HG02610 (cell line): ENCODE results near the gene ZCCHC12.
"Not testable (repeated sequence)": the region's sequence is repeated elsewhere in the genome, so short reads cannot be mapped to it uniquely, and the experiment has no call there.

Experiments
- ATAC-seq: cut with Tn5 transposase; IDR thresholded peaks from one replicate; pipeline ENCODE4 v1.9.1; 2021; ENCODE audit warnings: mild to moderate bottlenecking, moderate library complexity; ENCODE audit not compliant: unreplicated experiment

The ZCCHC12 gene

GRCh38 chrX:118823263-118824172 lies at the start of gene ZCCHC12:
TSS of gene ZCCHC12 (plus strand) at chrX:118823824. CDS start at chrX:118825245, 1,421 bp downstream.
- peak; percentile 75 for ATAC-seq

- ATAC-seq, result no peak
These were observed 44.0 kb upstream of the ZCCHC12 start for GRCh38 chrX:118779581-118779980.

- ATAC-seq, result no peak
These were observed 43.1 kb upstream of the ZCCHC12 start for GRCh38 chrX:118780509-118780908.

GRCh38 chrX:118780911-118781310 lies 42.7 kb upstream of the ZCCHC12 start:
- no peak for ATAC-seq

GRCh38 chrX:118795528-118796280 lies 27.9 kb upstream of the ZCCHC12 start:
- ATAC-seq, result no peak

GRCh38 chrX:118802857-118803256 lies 20.8 kb upstream of the ZCCHC12 start:
- no peak for ATAC-seq

GRCh38 chrX:118807151-118808017 lies 16.2 kb upstream of the ZCCHC12 start:
- ATAC-seq, result no peak

GRCh38 chrX:118817257-118817656 lies 6.4 kb upstream of the ZCCHC12 start:
- ATAC-seq, result not testable (repeated sequence)

- no peak for ATAC-seq
These were observed 628 bp downstream of the ZCCHC12 start for GRCh38 chrX:118824173-118824730.

GRCh38 chrX:118825227-118825626 lies 1.6 kb downstream of the ZCCHC12 start:
- ATAC-seq, result no peak

- ATAC-seq, result peak; percentile 64
These were observed 15.8 kb downstream of the ZCCHC12 start for GRCh38 chrX:118839334-118839958.

- ATAC-seq, result no peak
These were observed 24.1 kb downstream of the ZCCHC12 start for GRCh38 chrX:118847676-118848075.

- no peak for ATAC-seq
These were observed 30.0 kb downstream of the ZCCHC12 start for GRCh38 chrX:118853596-118853995.

GRCh38 chrX:118855681-118856310 lies 32.2 kb downstream of the ZCCHC12 start:
- ATAC-seq, result no peak

- ATAC-seq, result no peak
These were observed 33.4 kb downstream of the ZCCHC12 start for GRCh38 chrX:118857006-118857405.

GRCh38 chrX:118861338-118861737 lies 37.7 kb downstream of the ZCCHC12 start:
- ATAC-seq, result no peak

- ATAC-seq, result no peak
These were observed 38.5 kb downstream of the ZCCHC12 start for GRCh38 chrX:118862091-118862490.

- ATAC-seq, result no peak
These were observed 39.4 kb downstream of the ZCCHC12 start for GRCh38 chrX:118862979-118863378.

- no peak for ATAC-seq
These were observed 40.5 kb downstream of the ZCCHC12 start for GRCh38 chrX:118864063-118864635.
